ENCODE results near the gene ZNF496. TPM values are rescaled to one million over a fixed set of nuclear protein-coding genes. Genes with fewer than 3 reads are reported as not detected.

The ZNF496 gene
- total RNA-seq, result 13.5 and 18.0 TPM in 2 replicates

GRCh38 chr1:247331525-247332214 lies at the start of gene ZNF496:
Gene ZNF496 (minus strand): TSS chr1:247331867. CDS start chr1:247329578, 2,289 bp downstream.

GRCh38 chr1:247255772-247256171 lies 75.9 kb downstream of the ZNF496 start, which contains the start of gene VN1R5:
Gene VN1R5 (plus strand): TSS chr1:247256072.

Other genes with a start within 250 kb of the ZNF496 start
- gene ZNF669, start 227.5 kb downstream of the ZNF496 start, total RNA-seq, result 3.2 and 4.2 TPM in 2 replicates
- 10.3 and 12.0 TPM in 2 replicates for gene ZNF124, start 159.8 kb downstream of the ZNF496 start, total RNA-seq
- gene VN1R5, start 75.8 kb downstream of the ZNF496 start, total RNA-seq, result not detected in 2 replicates
- gene NLRP3, start 84.3 kb upstream of the ZNF496 start, total RNA-seq, result not detected in 2 replicates
- gene OR2B11, start 126.2 kb upstream of the ZNF496 start, total RNA-seq, result not detected in 2 replicates
- not detected in 2 replicates for gene OR2C3, start 204.6 kb upstream of the ZNF496 start, total RNA-seq
- gene GCSAML, start 217.3 kb upstream of the ZNF496 start, total RNA-seq, result not detected in 2 replicates

Data from cardiac atrium fibroblast (primary cell).